ENCODE measurements around the gene C19orf47.

C19orf47 gene

GRCh38 chr19:40280608-40281221 lies 67.5 kb downstream of the C19orf47 start:
- DNase-seq = no peak

- DNase-seq = no peak
These were observed 68.2 kb downstream of the C19orf47 start for GRCh38 chr19:40279761-40280607.

GRCh38 chr19:40279120-40279551 lies 69.1 kb downstream of the C19orf47 start:
- no peak for DNase-seq

- DNase-seq = no peak
These were observed 69.7 kb downstream of the C19orf47 start for GRCh38 chr19:40278361-40279035.

- DNase-seq = no peak
These were observed 70.7 kb downstream of the C19orf47 start for GRCh38 chr19:40277356-40278059.

- DNase-seq = peak; percentile 22
These were observed 73.3 kb downstream of the C19orf47 start for GRCh38 chr19:40274585-40275544.

GRCh38 chr19:40273469-40274360 lies 74.5 kb downstream of the C19orf47 start:
- no peak for DNase-seq

- no peak for DNase-seq
These were observed 75.9 kb downstream of the C19orf47 start for GRCh38 chr19:40272261-40272660.

GRCh38 chr19:40271706-40272105 lies 76.5 kb downstream of the C19orf47 start:
- DNase-seq = no peak

GRCh38 chr19:40270362-40271089 lies 77.7 kb downstream of the C19orf47 start:
- DNase-seq = no peak
